GM12878 (cell line): ENCODE data around the gene ZFYVE19. TPM values are rescaled to one million over a fixed set of nuclear protein-coding genes. Genes with fewer than 3 reads are reported as not detected.

Source experiments
- ASH2L ChIP-seq: fragments of 300-600, 200-600 bp; sonication (generic); IDR thresholded peaks from 2 replicates; pipeline ENCODE4 v1.6.1; 2017; ENCODE audit warnings: low read depth, mild to moderate bottlenecking, borderline replicate concordance
- ATF7 ChIP-seq: fragments of 450-650 bp; IDR thresholded peaks from 2 replicates; pipeline ENCODE4 v1.6.1; 2016; ENCODE audit warnings: low read depth, mild to moderate bottlenecking
- BHLHE40 ChIP-seq, 2 experiments: fragments of 450-650 bp in 1 of 2; IDR thresholded peaks; 2 replicates each; pipeline ENCODE4 v1.6.1; 2011 to 2017; ENCODE audit warnings: low read depth in 2 of 2, borderline replicate concordance in 1 of 2, improper control_type of control experiment in 1 of 2, low read length in 1 of 2, mild to moderate bottlenecking in 1 of 2
- BRCA1 ChIP-seq: IDR thresholded peaks from 2 replicates; pipeline ENCODE4 v1.6.1; 2011; ENCODE audit warnings: low read depth, low read length, improper control_type of control experiment
- EED ChIP-seq: sonication (generic); IDR thresholded peaks from 2 replicates; pipeline ENCODE4 v1.6.1; 2016; ENCODE audit warnings: antibody characterized with exemption, low read depth
- EGR1 ChIP-seq, 2 experiments: IDR thresholded peaks; 1 replicate in 1 of 2; 2 replicates in 1 of 2; pipeline ENCODE4 v1.6.1; 2011 to 2012; ENCODE audit warnings: low read depth in 2 of 2, low read length in 2 of 2, borderline replicate concordance in 1 of 2, mild to moderate bottlenecking in 1 of 2, moderate library complexity in 1 of 2
- ETV6 ChIP-seq, 2 experiments: fragments of 450-650 bp in 1 of 2; IDR thresholded peaks in 1 of 2; conservative IDR thresholded peaks in 1 of 2; 2 replicates each; pipeline ENCODE4 v1.6.1; 2014; ENCODE audit warnings: antibody characterized with exemption in 1 of 2, borderline replicate concordance in 1 of 2, low read depth in 1 of 2, mild to moderate bottlenecking in 1 of 2, moderate library complexity in 1 of 2
- IKZF2 ChIP-seq, 2 experiments: fragments of 450-650 bp; IDR thresholded peaks; 2 replicates each; pipeline ENCODE4 v1.6.1; 2017; ENCODE audit warnings: mild to moderate bottlenecking in 2 of 2, moderate library complexity in 2 of 2
- MYC ChIP-seq: IDR thresholded peaks from 2 replicates; pipeline ENCODE4 v1.6.1; 2011; ENCODE audit warnings: mild to moderate bottlenecking, low read length, moderate library complexity, inconsistent platforms; ENCODE audit not compliant: insufficient read depth, insufficient replicate concordance, insufficient read length, severe bottlenecking
- NR2C1 ChIP-seq: fragments of 450-650 bp; IDR thresholded peaks from 2 replicates; pipeline ENCODE4 v1.6.1; 2017; ENCODE audit warnings: antibody characterized with exemption, mild to moderate bottlenecking, moderate library complexity
- POLR2A ChIP-seq: IDR thresholded peaks from 2 replicates; pipeline ENCODE4 v1.6.1; 2011; ENCODE audit warnings: low read depth, mild to moderate bottlenecking, low read length
- RFX5 ChIP-seq: IDR thresholded peaks from 2 replicates; pipeline ENCODE4 v1.6.1; 2011; ENCODE audit warnings: low read depth, low read length, improper control_type of control experiment
- SIN3A ChIP-seq: IDR thresholded peaks from 2 replicates; pipeline ENCODE4 v1.6.1; 2012; ENCODE audit warnings: low read depth, low read length, improper control_type of control experiment
- SMARCA5 ChIP-seq: fragments of 450-650 bp; IDR thresholded peaks from 2 replicates; pipeline ENCODE4 v1.6.1; 2017; ENCODE audit warnings: mild to moderate bottlenecking
- TARDBP ChIP-seq: IDR thresholded peaks from 2 replicates; pipeline ENCODE4 v1.6.1; 2016; ENCODE audit warnings: borderline replicate concordance
- TCF3 ChIP-seq: IDR thresholded peaks from 2 replicates; pipeline ENCODE4 v1.6.1; 2012; ENCODE audit warnings: low read depth, mild to moderate bottlenecking, low read length, borderline replicate concordance; ENCODE audit not compliant: insufficient read depth
- WRNIP1 ChIP-seq: IDR thresholded peaks from 2 replicates; pipeline ENCODE4 v1.6.1; 2011; ENCODE audit warnings: low read depth, low read length, improper control_type of control experiment, borderline replicate concordance
- YBX1 ChIP-seq: fragments of 450-650 bp; IDR thresholded peaks from 2 replicates; pipeline ENCODE4 v1.6.1; 2016; ENCODE audit warnings: antibody characterized with exemption
- ZNF24 ChIP-seq: fragments of 450-650 bp; IDR thresholded peaks from 2 replicates; pipeline ENCODE4 v1.6.1; 2017; ENCODE audit warnings: antibody characterized with exemption, mild to moderate bottlenecking
- polyA plus RNA-seq, 11 experiments: library from polyadenylated mRNA; depleted of rRNA in 4 of 11; unstranded in 6 of 11; stranded (reverse) in 5 of 11; fragments of >200 nt; fragmentation: Nextera tagmentation in 4 of 11; fragmentation: Illumina TruSeq in 1 of 11; extraction: Ambion mirVana in 4 of 11; extraction: Trizol in 1 of 11; gene quantifications; 1 replicate in 1 of 11; 2 replicates in 10 of 11; pipeline versions ENCODE4 v1.2.1 to v1.2.3, GENCODE V29; 2011 to 2016; ENCODE audit warnings: inconsistent platforms in 2 of 11, missing spikeins in 2 of 11, low read depth in 1 of 11
- total RNA-seq, 4 experiments: library from RNA; depleted of rRNA in 3 of 4; stranded (reverse); fragments of >200 nt in 3 of 4; fragmentation: Illumina TruSeq in 1 of 4; extraction: Trizol in 1 of 4; gene quantifications; 2 replicates each; pipeline versions ENCODE4 v1.2.1 to v1.2.3, GENCODE V29; 2013 to 2021
- TF ChIP-seq, protein P1 (sequence below): fragments of 450-650 bp; IDR thresholded peaks from 2 replicates; pipeline ENCODE4 v1.6.1; 2018; ENCODE audit warnings: borderline replicate concordance, mild to moderate bottlenecking; ENCODE audit not compliant: partially characterized antibody
- TF ChIP-seq, protein P2 (sequence below): IDR thresholded peaks from 2 replicates; pipeline ENCODE4 v1.6.1; 2011; ENCODE audit warnings: low read depth, mild to moderate bottlenecking, low read length, moderate library complexity, borderline replicate concordance; ENCODE audit errors: extremely low read depth
- TF ChIP-seq, protein P3 (sequence below): fragments of 450-650 bp; IDR thresholded peaks from 2 replicates; pipeline ENCODE4 v1.6.1; 2017; ENCODE audit warnings: antibody characterized with exemption, mild to moderate bottlenecking, moderate library complexity
- TF ChIP-seq, protein P4 (sequence below): fragments of 450-650 bp; IDR thresholded peaks from 2 replicates; pipeline ENCODE4 v1.6.1; 2017; ENCODE audit warnings: low read depth, mild to moderate bottlenecking, moderate library complexity

The ZFYVE19 gene
- total and polyA plus RNA-seq, 10 of the 15 experiments (the other 5 are each of a cell fraction or from before 2014, with no cell fraction given) = 1.7 to 36.3 (median 17.0) TPM

DNA sequence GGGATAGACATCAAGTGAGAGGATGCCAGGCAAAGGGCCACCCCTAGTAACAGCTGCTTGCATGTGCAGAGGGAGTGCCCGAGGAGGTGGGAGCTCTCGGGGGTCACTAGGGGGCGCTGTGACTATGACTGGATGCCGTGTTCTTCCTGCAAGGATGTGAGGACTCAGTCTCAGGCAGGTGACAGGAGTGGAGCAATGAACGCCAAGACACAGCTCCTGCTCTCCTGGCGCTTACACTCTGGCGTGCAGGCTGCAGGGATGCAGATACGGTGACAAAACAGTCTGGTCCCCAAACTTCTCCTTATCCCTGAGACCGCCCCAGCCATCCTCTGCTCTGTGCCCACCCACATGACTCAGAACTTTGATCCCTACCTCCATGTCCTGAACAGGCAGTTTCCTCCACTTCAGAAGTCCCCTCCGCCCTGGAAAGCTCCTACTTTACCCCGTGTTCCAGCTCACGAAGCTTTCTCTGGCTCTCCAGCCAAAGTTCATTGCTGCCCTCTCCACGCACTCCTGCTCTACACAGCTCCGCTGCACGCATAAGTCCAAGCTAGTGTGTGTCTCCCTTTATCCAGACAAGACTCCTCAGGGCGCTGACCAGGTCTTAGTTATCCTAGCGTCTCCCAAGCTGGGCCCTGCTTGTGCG, 52.4 kb downstream of the ZFYVE19 start (continued):
- TF ChIP-seq, protein P1, sequence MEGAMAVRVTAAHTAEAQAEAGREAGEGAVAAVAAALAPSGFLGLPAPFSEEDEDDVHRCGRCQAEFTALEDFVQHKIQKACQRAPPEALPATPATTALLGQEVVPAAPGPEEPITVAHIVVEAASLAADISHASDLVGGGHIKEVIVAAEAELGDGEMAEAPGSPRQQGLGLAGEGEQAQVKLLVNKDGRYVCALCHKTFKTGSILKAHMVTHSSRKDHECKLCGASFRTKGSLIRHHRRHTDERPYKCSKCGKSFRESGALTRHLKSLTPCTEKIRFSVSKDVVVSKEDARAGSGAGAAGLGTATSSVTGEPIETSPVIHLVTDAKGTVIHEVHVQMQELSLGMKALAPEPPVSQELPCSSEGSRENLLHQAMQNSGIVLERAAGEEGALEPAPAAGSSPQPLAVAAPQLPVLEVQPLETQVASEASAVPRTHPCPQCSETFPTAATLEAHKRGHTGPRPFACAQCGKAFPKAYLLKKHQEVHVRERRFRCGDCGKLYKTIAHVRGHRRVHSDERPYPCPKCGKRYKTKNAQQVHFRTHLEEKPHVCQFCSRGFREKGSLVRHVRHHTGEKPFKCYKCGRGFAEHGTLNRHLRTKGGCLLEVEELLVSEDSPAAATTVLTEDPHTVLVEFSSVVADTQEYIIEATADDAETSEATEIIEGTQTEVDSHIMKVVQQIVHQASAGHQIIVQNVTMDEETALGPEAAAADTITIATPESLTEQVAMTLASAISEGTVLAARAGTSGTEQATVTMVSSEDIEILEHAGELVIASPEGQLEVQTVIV = no peak
- TF ChIP-seq IKZF2 (IDR thresholded peaks at IDR 0.05) (peak; percentile 37 to 49; a peak in 2 of 4 replicates), SMARCA5 (peak; percentile 62; the same call in 1 of the 2 replicates), ETV6 (conservative IDR thresholded peaks at IDR 0.05 in 1 of 2, IDR thresholded peaks at IDR 0.05 in 1 of 2; ENCODE audit: borderline replicate concordance in 1 of 2, low read depth in 1 of 2) (0 out of 4 replicates have a peak, but pooled peaks of 1 of the 2 experiments have one; percentile 25), TARDBP (no peak), SIN3A (no peak), WRNIP1 (no peak; the same call in 1 of the 2 replicates), YBX1 (no peak), TCF3 (no peak), POLR2A (no peak), ZNF24 (peak; percentile 55; the same call in 1 of the 2 replicates), RFX5 (0 out of 2 replicates have a peak, but pooled peaks have one; percentile 9), EGR1 (IDR thresholded peaks at IDR 0.05; ENCODE audit: borderline replicate concordance in 1 of 2, low read depth in 2 of 2, low read length in 2 of 2) (no peak), NR2C1 (no peak), MYC (no peak), BHLHE40 (IDR thresholded peaks at IDR 0.05; ENCODE audit: borderline replicate concordance in 1 of 2, low read depth in 2 of 2, low read length in 1 of 2) (peak; percentile 76 to 84; a peak in 3 of 4 replicates), EED (0 out of 2 replicates have a peak, but pooled peaks have one; percentile 37), ASH2L (no peak), BRCA1 (no peak), ATF7 (no peak)
- TF ChIP-seq, protein P2, sequence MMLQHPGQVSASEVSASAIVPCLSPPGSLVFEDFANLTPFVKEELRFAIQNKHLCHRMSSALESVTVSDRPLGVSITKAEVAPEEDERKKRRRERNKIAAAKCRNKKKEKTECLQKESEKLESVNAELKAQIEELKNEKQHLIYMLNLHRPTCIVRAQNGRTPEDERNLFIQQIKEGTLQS = no peak
- TF ChIP-seq, protein P3, sequence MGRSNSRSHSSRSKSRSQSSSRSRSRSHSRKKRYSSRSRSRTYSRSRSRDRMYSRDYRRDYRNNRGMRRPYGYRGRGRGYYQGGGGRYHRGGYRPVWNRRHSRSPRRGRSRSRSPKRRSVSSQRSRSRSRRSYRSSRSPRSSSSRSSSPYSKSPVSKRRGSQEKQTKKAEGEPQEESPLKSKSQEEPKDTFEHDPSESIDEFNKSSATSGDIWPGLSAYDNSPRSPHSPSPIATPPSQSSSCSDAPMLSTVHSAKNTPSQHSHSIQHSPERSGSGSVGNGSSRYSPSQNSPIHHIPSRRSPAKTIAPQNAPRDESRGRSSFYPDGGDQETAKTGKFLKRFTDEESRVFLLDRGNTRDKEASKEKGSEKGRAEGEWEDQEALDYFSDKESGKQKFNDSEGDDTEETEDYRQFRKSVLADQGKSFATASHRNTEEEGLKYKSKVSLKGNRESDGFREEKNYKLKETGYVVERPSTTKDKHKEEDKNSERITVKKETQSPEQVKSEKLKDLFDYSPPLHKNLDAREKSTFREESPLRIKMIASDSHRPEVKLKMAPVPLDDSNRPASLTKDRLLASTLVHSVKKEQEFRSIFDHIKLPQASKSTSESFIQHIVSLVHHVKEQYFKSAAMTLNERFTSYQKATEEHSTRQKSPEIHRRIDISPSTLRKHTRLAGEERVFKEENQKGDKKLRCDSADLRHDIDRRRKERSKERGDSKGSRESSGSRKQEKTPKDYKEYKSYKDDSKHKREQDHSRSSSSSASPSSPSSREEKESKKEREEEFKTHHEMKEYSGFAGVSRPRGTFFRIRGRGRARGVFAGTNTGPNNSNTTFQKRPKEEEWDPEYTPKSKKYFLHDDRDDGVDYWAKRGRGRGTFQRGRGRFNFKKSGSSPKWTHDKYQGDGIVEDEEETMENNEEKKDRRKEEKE = no peak
- TF ChIP-seq, protein P4, sequence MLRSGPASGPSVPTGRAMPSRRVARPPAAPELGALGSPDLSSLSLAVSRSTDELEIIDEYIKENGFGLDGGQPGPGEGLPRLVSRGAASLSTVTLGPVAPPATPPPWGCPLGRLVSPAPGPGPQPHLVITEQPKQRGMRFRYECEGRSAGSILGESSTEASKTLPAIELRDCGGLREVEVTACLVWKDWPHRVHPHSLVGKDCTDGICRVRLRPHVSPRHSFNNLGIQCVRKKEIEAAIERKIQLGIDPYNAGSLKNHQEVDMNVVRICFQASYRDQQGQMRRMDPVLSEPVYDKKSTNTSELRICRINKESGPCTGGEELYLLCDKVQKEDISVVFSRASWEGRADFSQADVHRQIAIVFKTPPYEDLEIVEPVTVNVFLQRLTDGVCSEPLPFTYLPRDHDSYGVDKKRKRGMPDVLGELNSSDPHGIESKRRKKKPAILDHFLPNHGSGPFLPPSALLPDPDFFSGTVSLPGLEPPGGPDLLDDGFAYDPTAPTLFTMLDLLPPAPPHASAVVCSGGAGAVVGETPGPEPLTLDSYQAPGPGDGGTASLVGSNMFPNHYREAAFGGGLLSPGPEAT = 0 out of 2 replicates have a peak, but pooled peaks have one; percentile 21
